ENCODE measurements around the gene ANKMY1.
A peak's percentile ranks its signal among the peaks of the same experiment; 100 is the strongest.
"Not testable (repeated sequence)": the region's sequence is repeated elsewhere in the genome, so short reads cannot be mapped to it uniquely, and the experiment has no call there.

ANKMY1 gene

DNA sequence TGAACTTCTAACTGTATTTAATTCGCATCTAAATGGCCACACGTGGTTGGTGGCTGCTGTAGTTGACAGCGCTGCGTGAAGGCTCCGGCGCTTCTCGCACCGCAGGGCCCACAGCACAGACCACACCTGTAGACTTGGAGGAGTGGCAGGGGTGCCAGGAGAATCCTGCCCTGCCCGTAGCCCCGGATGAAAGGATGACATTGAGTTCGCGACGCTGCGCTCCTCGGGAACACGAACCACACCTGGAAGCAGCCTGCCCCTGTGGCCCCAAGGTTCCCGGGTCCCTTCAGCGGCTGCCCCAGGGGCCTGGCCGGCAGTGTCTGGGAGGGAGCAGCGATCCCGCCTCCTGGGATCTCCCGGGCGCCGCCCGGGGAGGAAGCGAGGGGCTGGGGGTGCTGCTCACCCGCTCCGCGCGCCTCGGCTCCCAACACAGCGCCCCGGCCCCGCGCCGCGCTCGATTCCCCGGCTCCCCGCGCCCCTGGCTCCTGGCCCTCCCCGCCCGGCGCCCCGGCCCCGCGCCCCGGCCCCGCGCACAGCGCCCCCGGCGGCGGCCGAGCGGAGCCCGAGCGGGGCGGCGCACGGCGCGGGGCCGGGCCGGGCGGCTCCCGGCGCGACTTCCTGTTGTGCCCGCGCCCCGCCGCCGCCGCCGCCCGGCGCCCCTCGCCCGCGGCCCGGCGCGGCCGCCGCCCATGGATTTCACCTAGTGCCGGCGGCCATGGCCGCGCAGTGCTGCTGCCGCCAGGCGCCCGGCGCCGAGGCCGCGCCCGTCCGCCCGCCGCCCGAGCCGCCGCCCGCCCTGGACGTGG, 10.3 kb upstream of the ANKMY1 start, which contains the start of gene RNPEPL1:
Gene RNPEPL1 (plus strand): TSS at position 613 of the 806 bp plus-strand sequence. CDS start 103 bp downstream, at position 716.
- DNase-seq = peak; percentile 65

DNA sequence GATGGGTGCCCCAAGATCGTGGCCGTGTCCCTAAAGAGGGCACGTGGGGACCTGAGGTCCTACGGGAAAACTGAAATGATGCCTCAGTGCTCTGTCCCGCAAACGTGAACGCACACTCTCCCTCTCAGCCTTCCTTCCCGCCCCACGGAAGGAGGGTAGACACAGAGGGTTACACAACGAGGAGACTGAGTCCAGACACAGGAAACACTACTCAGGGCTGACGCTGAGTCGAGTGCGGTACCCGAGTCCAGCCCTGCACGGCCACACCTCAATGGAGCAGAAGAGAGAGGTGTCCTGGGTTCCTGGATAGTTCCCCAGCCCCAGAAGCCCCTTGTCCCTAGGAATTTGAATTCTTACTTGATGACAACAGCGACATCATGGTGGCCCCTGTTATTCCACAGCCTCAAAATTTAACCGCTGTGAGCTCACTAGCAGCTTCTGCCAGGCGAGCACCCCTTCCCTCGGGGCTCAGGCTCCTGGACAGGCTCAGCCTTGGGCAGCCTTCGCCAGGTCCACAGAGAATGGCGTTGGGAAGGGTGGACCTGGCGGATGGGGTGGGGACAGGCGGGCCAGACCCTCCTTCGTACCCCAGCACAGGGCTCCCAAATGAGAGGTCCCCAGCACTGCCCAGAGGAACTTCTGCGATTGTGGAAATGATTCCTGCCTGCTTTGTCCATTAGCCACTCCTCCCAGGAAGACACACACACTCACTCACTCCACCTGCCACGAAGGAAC, 9.5 kb upstream of the ANKMY1 start:
- peak; percentile 61 for DNase-seq

DNA sequence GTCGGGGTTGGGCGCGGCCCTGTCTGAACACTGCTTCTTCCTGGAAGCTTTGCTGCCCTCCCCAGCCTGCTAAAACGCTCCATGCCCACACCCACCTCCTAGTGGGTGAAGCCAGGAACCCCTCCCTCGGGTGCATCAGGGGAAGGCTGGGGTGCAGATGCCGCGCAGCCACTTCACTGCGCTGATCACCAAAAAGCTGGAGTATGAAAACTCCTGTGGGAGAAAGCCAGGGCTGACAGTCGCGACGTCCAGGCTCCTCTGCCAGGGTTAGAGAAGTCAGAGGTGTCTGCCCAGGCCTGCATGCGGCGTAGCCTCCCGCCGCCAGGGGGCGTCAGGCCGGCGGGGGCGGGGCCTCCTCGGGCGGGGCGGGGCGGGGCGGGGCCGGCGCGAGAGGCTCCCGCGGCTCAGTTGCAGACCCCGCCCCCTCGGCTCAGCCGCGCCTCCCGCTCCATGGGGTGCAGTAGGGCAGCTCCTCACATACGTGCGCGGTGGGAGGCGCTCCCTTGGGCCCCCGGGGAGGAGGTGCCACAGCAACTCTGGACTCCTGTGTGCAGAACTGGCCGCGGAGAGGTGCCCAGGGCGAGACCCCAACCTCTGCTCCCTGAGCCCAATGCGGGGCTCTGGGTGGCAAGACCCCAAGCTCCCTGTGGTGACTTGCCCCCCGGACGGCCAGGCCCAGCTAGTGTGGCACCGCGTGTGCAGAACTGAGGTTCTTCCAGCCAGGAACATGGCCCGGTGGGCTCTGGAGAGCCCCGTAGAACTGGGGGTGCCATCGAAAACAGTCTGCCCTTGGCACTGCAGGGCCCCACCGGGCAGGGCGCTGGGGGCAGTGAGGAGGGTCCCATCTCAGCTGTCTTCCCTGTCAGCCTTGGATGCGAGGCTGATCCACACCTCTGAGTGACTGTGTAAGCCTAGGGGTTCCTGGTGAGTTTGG, 8.7 kb upstream of the ANKMY1 start:
- peak; percentile 94 for DNase-seq

DNA sequence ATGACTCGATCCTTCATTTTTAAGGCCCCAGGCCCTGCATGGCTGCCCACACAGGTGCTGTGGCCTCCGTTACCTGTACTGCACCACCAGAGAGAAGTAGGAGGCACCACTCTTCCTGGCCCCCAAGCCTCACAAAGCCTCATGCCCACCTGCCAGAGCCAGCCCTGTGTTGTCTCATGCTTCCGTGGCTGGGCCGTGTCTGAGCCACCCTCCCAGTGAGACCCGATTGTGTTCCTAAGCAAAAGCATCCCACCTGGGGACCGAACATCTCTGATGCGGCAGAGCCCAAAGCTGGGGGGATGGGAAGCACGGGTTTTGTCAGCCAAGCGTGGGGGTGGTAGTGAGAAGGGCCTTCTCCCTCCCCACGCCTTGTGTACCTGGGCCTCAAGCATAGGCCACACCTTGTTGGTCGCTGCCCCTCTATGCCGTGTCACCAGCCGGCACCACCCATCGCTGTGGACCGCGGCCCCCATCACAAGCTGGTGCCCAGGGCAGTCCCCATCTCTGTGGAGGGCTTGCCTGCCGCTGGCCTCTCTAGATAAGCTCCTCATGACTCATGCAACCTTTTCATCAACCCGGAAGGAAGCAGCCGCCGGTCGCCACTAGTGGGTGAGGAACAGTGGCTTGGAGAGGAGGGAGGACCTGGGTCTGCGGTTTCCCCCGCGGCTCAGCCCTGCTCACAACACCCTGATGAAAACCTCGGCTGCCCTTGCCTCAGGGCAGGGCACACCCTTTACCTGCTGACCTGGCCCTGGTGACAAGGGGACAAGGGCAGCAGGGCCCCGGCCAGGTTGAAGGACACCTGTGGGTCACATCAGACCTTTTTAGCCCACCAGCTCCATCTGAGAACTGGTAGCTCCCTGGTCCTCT, 7.8 kb upstream of the ANKMY1 start:
- peak; percentile 97 for DNase-seq

DNA sequence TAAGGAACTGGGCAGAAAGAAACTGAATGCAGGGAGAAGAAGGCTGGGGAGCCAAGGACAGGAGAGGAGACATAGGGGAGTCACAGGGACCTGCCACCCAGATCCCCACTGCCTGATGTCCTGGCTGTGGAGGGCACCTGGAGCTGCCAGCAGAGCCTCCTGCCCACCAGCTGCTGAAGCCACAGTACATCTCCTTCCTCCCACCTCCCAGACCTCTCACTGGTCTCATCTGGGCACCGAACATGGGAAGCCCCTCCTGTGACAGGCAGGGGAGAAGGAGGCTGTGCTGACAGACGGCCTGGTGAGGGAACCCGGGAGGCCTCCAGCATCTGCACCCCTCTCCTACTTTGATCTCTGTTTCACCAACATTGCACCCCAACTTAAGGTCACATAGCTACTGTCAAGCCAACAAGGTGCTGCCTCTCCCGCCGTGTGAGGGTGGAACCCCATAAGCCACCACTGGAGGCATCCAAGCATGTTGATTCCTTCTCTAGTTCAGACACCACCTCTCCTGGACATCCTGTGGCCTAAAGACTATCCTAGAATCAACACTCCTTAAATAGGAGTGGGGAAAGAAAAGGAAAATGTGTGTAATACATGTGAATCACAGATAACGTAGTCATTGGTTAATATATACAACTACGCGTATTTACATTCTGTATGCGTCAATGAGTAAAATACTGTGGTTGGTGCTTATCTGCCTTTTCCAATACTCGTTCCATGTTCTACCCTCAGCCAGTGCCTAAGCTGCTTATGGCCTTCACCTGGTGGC, 7.0 kb upstream of the ANKMY1 start:
- peak; percentile 52 for DNase-seq

DNA sequence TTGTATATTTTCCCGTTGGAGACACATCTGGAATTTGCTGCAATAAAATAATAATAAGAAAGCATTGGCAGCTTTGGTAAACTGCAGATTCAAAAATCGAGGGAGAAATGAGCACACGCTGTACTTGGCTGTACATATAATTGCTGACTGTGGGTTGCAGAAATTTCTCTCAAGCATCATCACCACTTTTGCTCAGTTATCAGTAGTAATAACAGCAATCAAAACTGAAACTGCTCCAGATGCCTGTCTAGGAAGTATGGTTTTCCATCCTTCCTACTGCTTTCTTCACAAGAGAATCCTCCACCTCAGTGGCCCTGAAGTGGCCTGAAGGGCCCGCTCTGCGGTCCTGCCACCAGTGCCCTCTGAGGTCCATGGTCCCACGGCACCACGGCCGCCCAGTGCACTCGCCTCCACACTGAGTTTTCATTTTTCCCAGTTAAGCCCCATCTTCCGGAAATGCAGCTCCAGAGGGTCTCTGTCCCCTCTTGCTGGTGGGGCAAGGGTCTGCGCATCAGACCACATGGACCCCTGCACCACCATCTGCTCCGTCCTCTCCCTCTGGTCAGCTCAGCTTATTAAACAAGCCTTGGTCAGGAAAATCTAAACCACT, 6.3 kb upstream of the ANKMY1 start:
- no peak for DNase-seq

DNA sequence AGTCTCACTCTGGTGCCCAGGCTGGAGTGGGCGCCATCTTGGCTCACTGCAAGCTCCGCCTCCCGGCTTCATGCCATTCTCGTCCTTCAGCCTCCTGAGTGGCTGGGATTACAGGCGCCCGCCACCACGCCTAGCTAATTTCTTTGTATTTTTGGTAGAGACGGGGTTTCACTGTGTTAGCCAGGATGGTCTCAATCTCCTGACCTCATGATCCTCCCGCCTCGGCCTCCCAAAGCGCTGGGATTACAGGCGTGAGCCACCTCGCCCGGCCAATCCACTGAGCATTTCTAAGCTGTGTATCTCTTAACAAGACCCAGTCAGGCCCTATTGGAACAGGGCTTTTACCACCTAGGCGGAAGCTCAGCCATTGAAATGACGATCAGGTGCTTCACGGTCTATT, 5.4 kb upstream of the ANKMY1 start:
- not testable (repeated sequence) for DNase-seq

DNA sequence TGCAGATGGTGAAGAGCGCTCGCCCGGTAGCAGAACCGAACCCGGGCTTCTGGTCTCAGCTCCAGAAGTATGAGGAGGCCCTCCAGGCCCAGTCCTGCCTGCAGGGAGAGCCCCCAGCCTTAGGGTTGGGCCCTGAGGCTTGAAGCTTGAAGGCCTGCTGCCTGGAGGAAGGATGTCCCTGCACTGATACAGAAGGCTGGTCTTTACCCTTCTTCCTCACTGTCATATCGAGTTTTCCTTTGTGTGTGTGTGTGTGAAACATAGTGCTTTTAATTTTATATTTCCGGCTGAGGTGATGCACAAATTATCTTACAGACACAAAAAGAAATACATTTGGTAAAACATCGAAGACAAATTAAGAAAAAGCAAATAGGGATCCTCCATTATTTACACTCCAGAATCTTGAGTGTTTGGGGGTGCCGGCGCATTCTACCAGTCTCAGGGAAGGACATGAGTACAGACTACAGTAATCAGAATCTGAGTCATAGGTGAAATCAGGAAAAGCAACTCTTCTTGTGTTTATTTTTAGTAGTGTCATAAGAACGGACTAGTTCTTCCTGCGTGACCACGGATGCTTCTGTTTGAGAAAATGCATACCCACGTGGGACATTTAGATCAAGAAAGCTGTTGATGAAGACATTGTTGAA, 3.7 kb upstream of the ANKMY1 start:
- peak; percentile 51 for DNase-seq

DNA sequence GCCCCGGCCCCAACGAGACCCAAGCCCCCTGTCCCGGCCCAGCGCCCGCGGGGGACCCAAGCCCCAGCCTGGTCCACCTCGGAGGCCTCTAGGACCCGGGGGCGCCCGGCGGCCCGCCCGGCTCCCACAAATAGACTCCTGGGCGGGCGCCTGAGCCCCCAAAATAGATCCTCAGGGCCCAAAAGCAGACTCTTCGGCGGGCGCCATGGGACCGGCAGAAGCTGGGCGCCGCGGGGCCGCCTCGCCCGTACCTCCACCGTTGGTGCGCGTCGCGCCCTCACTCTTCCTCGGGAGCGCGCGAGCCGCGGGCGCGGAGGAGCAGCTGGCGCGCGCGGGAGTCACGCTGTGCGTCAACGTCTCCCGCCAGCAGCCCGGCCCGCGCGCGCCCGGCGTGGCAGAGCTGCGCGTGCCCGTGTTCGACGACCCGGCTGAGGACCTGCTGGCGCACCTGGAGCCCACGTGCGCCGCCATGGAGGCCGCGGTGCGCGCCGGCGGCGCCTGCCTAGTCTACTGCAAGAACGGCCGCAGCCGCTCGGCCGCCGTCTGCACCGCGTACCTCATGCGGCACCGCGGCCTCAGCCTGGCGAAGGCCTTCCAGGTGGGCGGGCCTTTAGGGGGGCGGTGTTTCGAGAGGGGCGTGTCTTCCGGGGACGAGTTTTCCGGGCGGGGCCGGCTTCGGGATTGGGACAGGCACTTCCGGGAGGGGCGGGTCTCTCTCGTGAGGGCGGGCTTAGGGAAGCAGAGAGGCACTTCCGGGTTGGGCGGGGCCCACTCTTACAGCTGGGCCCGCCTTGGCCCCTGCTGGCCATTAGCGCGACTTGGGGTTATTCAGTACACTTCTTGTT, 2.9 kb upstream of the ANKMY1 start:
- DNase-seq = peak; percentile 99

DNA sequence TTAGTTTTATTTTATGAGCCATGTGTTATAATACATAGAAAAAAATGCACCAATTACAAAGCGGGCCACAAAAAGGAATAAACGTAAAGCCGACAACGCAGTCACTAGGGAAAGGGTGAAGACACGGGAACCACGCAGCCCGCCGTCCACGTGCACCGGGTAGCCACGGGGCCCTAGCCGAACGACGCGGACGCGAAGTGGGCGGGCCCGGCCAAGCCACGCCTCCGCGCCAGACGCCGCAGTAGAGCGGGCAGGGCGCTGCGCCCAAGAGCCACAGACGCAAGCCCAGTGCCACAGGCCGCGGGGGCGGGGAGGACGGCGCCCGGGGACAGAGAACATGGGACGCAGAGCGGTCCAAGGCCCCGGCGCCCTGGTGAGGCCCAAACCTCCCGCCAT, 2.3 kb upstream of the ANKMY1 start, which contains the start of gene DUSP28:
Gene DUSP28 (plus strand): TSS at position 274 of the 396 bp plus-strand sequence. CDS start 328 bp downstream, outside the sequence.
- DNase-seq = peak; percentile 92

DNA sequence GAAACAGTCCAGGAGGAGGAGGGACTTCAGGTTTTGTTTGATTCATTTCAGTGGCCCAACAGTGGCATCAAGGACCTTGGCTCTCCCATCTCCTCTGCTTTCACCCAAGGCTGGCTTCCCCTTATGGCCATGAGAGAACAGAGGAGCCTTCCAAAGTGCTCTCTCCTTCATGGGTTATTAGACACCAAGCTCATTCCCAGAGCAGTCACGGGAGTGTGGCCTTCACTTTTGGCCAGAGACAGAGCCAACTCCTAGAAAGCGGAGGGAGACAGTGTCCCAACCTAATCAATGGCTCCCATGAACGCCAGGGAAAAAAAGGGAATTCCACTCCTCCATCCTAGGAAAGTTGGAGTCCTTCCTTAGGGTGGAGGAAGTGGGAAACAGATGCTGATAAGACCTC, 1.5 kb upstream of the ANKMY1 start:
- no peak for DNase-seq

DNA sequence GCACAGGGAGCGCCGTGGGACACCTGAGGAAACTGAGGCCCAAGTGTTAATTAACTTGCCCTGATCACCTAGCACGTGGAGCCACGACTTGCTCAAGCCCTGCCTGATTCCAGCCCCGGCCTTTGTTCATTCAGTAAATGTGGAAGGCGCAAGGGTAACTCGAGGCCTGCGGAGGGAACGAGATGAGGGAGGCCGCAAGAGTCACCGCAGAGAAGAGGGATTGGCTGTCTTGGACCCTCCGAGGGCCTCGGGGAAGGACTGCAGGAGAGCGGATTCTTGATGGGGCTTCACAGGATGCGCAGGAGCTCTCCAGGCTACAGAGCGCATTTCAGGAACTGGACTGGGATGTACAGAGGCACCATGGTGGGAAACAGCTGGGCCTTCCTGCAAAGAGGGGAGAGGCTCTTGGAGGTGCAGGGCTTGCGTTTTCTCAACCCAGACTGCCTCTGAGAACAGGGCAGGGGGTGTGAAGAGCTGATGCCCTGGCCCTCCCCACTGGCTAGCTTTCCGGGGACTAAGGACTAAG, 511 bp upstream of the ANKMY1 start:
- DNase-seq = no peak

DNA sequence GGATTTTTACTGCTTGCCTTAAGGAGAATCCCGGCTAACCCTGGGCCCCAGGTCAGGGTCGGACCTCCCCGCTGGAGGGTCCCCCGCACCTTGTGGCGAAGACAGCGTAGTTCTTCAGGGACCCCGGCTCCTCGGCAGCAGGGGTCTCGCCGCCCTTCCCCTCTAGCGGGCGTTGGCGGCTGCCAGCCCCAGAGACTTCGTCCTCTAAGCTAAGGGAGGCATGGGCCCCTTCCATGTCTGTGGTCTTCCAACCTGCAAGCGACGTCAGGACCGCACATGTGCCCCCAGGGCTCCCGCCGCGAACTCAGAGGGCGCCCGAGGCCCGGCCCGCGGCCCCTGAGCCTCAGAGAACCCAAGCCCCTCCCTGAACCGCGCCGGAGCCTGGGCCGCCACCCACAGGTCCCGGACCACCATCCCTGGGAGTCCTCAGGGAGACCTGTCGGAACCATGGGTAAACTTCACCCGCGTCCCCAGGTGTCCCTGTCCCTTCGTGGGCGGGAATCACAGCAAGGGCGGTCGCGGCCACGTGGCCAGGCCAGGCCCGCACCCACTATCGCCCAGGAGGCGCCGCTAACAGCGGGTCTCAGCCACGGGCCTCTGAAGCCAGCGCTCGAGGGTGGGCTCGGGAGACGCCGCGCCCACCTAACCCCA, 562 bp downstream of the ANKMY1 start:
- no peak for DNase-seq

DNA sequence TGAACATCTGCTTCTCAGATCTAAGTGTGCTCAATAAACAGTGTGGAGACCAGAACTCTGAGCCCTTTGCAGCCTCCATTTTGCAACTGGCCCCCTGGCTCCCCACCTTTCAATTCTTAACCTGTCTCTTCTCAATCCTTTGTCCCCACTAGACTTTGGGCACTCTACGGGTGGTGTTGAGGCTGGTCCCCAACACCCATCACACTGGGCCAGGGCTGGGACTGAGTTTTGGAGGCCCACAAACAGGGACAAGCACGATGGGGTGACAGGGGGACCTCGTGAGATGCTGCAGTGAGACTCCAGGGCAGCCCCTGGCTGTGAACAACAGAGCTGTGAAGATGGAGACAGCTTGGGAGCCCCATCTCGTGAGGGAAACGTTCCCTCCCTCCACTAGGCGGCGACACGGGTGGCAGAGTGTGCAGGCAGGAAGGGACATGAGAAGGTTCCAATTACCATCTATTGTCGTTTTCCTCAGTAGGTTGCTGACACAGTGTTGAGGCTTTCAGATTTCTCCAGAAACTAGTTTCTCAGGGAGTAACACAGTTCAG, 1.2 kb downstream of the ANKMY1 start:
- DNase-seq = peak; percentile 84

DNA sequence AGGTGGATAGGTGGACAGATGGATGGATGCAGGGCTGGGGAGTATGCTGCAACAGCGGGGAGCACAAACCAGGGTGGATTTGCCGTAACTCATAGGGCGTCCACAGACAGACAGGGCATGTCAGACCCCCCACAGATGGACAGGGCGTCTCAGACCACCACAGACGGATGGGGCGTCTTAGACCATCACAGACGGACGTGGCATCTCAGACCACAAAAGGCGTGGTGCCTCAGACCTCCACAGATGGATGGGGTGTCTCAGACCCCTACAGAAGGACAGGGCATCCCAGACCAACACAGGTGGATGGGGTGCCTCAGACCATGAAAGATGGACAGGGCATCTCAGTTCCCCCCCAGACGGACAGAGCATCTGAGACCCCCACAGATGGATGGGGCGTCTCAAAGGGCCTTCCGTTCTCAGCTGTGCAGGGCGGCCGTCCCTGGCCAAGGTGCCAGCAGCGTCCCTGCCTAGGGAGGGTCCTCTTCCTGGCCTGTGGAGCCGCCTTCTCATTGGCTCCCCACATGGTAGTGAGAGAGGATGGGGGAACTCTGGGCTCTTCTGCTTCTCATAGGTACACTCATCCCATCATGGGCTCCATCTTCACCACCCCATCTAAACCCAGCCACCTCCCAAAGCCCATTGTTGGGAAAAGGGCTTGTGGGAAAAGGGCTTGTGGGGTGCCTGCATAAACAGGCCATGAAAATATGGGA, 2.1 kb downstream of the ANKMY1 start:
- DNase-seq = no peak

DNA sequence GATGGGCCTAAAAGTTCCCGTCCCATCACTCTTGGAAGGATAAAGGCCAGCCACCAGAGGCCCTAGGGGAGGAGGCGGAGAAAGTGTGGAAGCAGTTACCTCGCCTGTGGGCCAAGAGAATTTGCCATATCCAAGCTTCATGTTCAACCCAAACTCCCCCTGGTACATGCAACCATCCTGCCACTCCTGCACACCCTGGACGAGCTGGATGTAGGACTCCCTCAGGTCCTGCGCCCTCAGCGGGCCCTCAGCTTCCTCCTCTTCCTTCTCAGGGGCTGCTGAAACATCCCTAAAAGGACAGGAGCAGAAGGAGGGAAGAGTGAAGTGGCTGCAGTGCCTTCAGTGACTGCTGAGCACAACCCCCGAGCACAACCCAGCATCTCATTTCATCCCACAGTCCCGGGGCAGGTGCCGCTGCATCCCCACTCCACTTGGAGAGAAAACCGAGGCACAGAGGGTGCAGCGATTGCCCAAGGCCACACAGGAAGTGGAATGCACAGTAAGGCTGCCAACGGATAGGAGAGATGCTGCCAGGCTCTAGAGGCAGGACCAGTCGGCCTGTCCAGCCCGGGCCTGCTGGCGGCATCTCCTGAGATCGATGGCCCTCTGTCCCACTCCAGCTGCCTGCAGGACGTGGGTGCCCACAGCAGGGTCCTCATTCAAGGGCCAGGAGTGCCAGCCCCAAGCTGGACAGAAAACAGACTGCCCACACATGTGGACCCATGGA, 2.9 kb downstream of the ANKMY1 start:
- DNase-seq = no peak
